ENCODE data around the gene GSC. TPM values are rescaled to one million over a fixed set of nuclear protein-coding genes. Genes with fewer than 3 reads are reported as not detected.

GSC gene
- total and polyA plus RNA-seq, 4 donors = 0.55 to 1.3 TPM; not detected in 2

DNA sequence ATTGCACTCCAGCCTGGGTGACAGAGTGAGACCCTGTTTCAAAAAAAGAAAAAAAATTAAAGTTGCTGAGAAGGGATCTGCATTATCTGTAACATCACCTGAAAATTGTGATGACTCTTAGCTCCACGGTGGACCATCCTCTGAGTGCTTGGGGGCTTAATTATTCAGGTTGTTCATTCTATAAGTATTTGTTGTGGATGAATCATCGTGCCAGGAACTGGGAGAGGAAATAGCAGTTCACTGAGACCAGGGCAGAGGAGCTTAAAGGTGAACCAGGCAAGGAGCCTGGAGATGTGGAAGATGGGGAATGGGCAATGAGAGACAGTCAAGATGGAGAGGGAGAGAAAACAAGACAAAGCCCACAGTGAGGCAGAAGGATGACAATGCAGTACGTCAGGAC, 25.5 kb upstream of the GSC start:
- intact Hi-C loops (cut with DNase I) = no loop called here
- Histone ChIP-seq H3K27me3 (ENCODE audit: control insufficient read depth in 1 of 2, insufficient read depth in 2 of 2, low read length in 1 of 2) (no peaks in the 10 kb centered on the region), H3K27ac (ENCODE audit: low read depth in 1 of 2, low read length in 2 of 2) (no peak overlapping the region), H3K4me3 (ENCODE audit: low read length in 2 of 2) (no peak overlapping the region), H3K4me1 (ENCODE audit: control insufficient read depth in 1 of 2, insufficient read depth in 2 of 2, low read length in 2 of 2) (no peaks in the 10 kb centered on the region), H3K9me3 (ENCODE audit: control insufficient read depth, low read length) (no peaks in the 10 kb centered on the region), H3K36me3 (ENCODE audit: control insufficient read depth in 1 of 2, insufficient read depth in 2 of 2, low read length in 1 of 2) (no peaks in the 10 kb centered on the region)
- DNase-seq = no peak
- ATAC-seq (ENCODE audit: low FRiP score) = no peak
- 86 to 88% methylated on average over 3 of the region's 3 CpGs for WGBS, 2 donors

DNA sequence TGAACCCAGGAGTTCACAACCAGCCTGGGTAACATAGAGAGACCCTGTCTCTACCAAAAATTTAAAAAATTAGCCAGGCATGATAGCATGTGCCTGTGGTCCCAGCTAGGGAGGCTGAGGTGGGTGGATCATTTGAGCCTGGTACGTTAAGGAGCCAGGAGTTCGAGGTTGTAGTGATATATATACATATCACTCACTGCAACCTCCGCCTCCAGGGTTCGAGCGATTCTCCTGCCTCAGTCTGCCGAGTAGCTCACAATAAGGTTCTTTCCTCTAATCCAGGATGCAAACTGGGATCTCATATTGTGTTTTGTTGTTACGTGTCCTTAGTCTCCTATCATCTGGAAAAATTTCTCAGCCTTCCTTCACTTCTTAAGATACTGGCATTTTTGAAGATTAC, 24.0 kb upstream of the GSC start:
- no peaks in the 10 kb centered on the region for H3K4me1 ChIP-seq (ENCODE audit: control insufficient read depth in 1 of 2, insufficient read depth in 2 of 2, low read length in 2 of 2)
- peaks cover 3% of the 10 kb centered on the region for H3K9me3 ChIP-seq (ENCODE audit: control insufficient read depth, low read length)
- no peaks in the 10 kb centered on the region for H3K27me3 ChIP-seq (ENCODE audit: control insufficient read depth in 1 of 2, insufficient read depth in 2 of 2, low read length in 1 of 2)
- WGBS, 2 donors = 93 to 94% methylated on average over 7 of the region's 7 CpGs
- DNase-seq (no peak), ATAC-seq (ENCODE audit: low FRiP score) (no peak)
- H3K4me3 ChIP-seq (ENCODE audit: low read length in 2 of 2) = no peak overlapping the region
- no peak overlapping the region for H3K27ac ChIP-seq (ENCODE audit: low read depth in 1 of 2, low read length in 2 of 2)
- H3K36me3 ChIP-seq (ENCODE audit: control insufficient read depth in 1 of 2, insufficient read depth in 2 of 2, low read length in 1 of 2) = no peaks in the 10 kb centered on the region
- intact Hi-C loops (cut with DNase I) = no loop called here

DNA sequence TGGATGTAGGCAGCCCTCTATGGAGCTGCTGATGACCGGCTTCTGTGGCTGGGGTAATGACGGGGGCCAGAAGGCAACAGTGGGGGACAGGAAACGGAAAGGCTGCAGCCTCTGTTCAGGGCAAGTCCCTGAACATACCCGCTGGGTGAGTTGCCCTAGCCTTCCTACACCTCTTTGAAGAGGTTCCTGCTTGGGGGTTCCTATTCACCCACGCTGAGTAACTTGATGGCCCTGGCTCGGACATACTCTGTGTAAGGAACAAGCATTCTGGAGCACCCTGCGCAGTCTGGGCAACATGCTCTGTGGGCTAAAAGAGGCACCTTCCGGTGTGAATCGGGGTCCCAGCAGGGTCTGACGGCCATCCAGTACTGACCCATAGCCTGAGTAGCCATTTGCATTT, 17.7 kb upstream of the GSC start:
- H3K4me3 ChIP-seq (ENCODE audit: low read length in 2 of 2) = no peak overlapping the region

DNA sequence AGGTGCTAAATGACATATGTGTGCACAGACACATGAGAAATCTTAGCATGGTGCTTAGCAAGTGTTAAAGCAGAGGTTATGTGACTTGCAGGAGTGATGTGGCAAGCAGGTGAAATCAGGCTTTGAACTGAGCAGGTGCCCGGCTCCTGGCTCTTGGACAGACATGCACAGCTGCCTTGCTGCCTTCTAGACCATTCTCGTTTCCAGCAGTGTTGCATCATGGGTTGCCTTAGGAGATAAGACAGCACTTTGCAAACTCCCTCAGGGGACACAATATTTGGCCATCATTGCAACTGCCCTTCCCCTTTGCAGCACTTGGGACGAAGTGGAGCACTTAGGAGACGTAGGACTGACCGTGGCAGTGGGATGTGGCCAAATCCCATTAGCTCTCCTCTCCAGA, 17.2 kb upstream of the GSC start:
- Histone ChIP-seq H3K27ac (ENCODE audit: low read depth in 1 of 2, low read length in 2 of 2) (no peak overlapping the region), H3K36me3 (ENCODE audit: control insufficient read depth in 1 of 2, insufficient read depth in 2 of 2, low read length in 1 of 2) (no peaks in the 10 kb centered on the region), H3K4me1 (ENCODE audit: control insufficient read depth in 1 of 2, insufficient read depth in 2 of 2, low read length in 2 of 2) (no peaks in the 10 kb centered on the region), H3K27me3 (ENCODE audit: control insufficient read depth in 1 of 2, insufficient read depth in 2 of 2, low read length in 1 of 2) (no peaks in the 10 kb centered on the region), H3K9me3 (ENCODE audit: control insufficient read depth, low read length) (peaks cover 3% of the 10 kb centered on the region), H3K4me3 (ENCODE audit: low read length in 2 of 2) (no peak overlapping the region)
- intact Hi-C loops (cut with DNase I) = no loop called here
- ATAC-seq (ENCODE audit: low FRiP score) = no peak
- no peak for DNase-seq
- WGBS, 2 donors = 36 to 48% methylated on average over 5 of the region's 5 CpGs

More for the DNA sequence above, 17.7 kb upstream of the GSC start:
- Histone ChIP-seq H3K36me3 (ENCODE audit: control insufficient read depth in 1 of 2, insufficient read depth in 2 of 2, low read length in 1 of 2) (no peaks in the 10 kb centered on the region), H3K27me3 (ENCODE audit: control insufficient read depth in 1 of 2, insufficient read depth in 2 of 2, low read length in 1 of 2) (no peaks in the 10 kb centered on the region), H3K4me1 (ENCODE audit: control insufficient read depth in 1 of 2, insufficient read depth in 2 of 2, low read length in 2 of 2) (no peaks in the 10 kb centered on the region), H3K27ac (ENCODE audit: low read depth in 1 of 2, low read length in 2 of 2) (no peak overlapping the region), H3K9me3 (ENCODE audit: control insufficient read depth, low read length) (peaks cover 3% of the 10 kb centered on the region)
- 82 to 85% methylated on average over 10 of the region's 10 CpGs for WGBS, 2 donors
- intact Hi-C loops (cut with DNase I) = no loop called here
- no peak for ATAC-seq (ENCODE audit: low FRiP score)
- DNase-seq = no peak

DNA sequence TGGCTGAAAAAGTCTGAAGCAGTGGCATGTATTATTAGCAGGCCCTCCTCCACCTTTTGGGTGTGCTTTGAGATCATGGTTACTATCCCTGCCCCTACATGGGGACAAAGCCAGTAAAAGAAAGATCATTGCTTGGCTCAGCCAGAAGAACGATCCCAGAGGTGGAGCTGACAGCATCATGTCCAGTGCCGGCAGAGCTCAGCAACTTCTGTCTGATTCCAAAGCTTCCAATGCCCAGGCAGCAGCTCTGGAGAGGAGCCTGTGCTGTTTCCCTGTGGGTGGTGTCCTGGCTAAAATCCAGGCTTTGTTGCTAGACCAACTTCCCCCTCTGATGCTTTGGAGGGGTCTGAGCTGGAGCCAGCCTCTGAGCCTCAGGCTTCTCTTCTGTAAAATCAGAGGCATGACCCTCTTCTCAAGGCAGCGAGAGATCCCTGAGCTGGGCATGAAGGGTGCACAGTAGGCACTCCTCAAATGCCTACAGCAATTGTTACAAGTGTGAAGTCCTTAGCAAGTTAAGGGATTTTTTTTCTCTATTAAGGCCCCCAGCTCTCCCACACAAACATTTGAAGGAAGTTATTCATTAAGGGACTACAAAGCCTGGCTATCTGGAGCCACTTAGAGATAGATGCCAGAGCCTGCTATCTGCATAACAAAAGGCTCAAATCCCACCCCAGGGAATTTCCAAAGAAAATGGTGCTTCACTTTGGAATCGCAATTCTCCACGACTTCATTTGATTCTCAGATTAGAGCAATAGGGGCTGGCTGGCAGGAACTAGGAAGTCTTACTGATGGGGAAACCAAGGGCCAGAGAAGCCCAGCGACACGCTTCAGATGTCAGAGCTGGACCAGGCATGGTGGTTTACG, 10.9 kb upstream of the GSC start:
- Histone ChIP-seq H3K36me3 (ENCODE audit: control insufficient read depth in 1 of 2, insufficient read depth in 2 of 2, low read length in 1 of 2) (no peaks in the 10 kb centered on the region), H3K4me1 (ENCODE audit: control insufficient read depth in 1 of 2, insufficient read depth in 2 of 2, low read length in 2 of 2) (no peaks in the 10 kb centered on the region), H3K4me3 (ENCODE audit: low read length in 2 of 2) (no peak overlapping the region), H3K27me3 (ENCODE audit: control insufficient read depth in 1 of 2, insufficient read depth in 2 of 2, low read length in 1 of 2) (peaks cover 0 to under 1% of the 10 kb centered on the region in 2 donors), H3K9me3 (ENCODE audit: control insufficient read depth, low read length) (no peaks in the 10 kb centered on the region), H3K27ac (ENCODE audit: low read depth in 1 of 2, low read length in 2 of 2) (no peak overlapping the region)
- ATAC-seq (ENCODE audit: low FRiP score) (no peak), DNase-seq (no peak)
- intact Hi-C loops (cut with DNase I) = no loop called here
- 70 to 73% methylated on average over 8 of the region's 8 CpGs for WGBS, 2 donors

DNA sequence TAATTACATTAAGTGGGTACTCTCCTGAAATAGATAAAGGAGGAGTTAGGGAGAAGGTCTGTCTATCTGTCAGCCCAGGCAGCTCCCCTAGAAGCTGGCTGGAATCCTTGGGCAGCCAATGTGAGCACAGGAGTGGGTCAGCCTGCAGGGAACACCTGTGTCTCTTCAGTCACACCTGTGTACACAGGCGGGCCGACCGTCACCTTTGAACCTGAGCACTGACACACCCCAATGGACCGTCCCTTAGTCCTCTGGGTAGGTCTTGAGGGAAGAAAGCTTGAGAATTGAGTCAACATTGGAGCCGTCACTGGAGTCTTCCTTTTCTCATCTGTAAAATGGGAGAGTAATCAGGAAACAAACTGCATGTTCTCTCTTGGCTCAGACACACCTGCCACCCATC, 9.8 kb upstream of the GSC start:
- ATAC-seq (ENCODE audit: low FRiP score) (peak; percentile 36), DNase-seq (no peak)
- 86 to 97% methylated on average over 5 of the region's 5 CpGs for WGBS, 2 donors
- Histone ChIP-seq H3K9me3 (ENCODE audit: control insufficient read depth, low read length) (no peaks in the 10 kb centered on the region), H3K27me3 (ENCODE audit: control insufficient read depth in 1 of 2, insufficient read depth in 2 of 2, low read length in 1 of 2) (peaks cover 0 to 3% of the 10 kb centered on the region in 2 donors), H3K4me1 (ENCODE audit: control insufficient read depth in 1 of 2, insufficient read depth in 2 of 2, low read length in 2 of 2) (no peaks in the 10 kb centered on the region), H3K36me3 (ENCODE audit: control insufficient read depth in 1 of 2, insufficient read depth in 2 of 2, low read length in 1 of 2) (no peaks in the 10 kb centered on the region), H3K4me3 (ENCODE audit: low read length in 2 of 2) (no peak overlapping the region), H3K27ac (ENCODE audit: low read depth in 1 of 2, low read length in 2 of 2) (no peak overlapping the region)
- intact Hi-C loops (cut with DNase I) = no loop called here

DNA sequence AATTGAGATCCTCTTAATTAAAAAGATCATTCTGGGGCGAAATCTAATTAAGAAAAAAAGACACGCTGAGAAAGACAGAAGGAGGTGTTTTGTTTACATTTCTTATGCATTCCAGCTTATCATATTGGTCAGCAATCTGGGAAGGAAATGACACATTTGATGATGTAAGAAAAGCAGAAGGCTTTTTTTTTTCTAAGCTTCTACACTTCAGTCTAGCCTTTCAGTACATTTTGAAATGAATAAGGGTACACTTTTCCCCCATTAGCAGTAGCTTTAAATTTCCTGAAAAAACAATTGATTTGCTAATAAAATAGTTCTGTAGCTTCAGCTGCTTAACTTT, 5.9 kb upstream of the GSC start:
- Histone ChIP-seq H3K27me3 (ENCODE audit: control insufficient read depth in 1 of 2, insufficient read depth in 2 of 2, low read length in 1 of 2) (peaks cover 0 to 6% of the 10 kb centered on the region in 2 donors), H3K36me3 (ENCODE audit: control insufficient read depth in 1 of 2, insufficient read depth in 2 of 2, low read length in 1 of 2) (no peaks in the 10 kb centered on the region), H3K9me3 (ENCODE audit: control insufficient read depth, low read length) (no peaks in the 10 kb centered on the region), H3K4me1 (ENCODE audit: control insufficient read depth in 1 of 2, insufficient read depth in 2 of 2, low read length in 2 of 2) (no peaks in the 10 kb centered on the region), H3K4me3 (ENCODE audit: low read length in 2 of 2) (no peak overlapping the region), H3K27ac (ENCODE audit: low read depth in 1 of 2, low read length in 2 of 2) (no peak overlapping the region)
- intact Hi-C loops (cut with DNase I) = no loop called here
- WGBS, 2 donors = 18 to 26% methylated on average over 2 of the region's 2 CpGs
- ATAC-seq (ENCODE audit: low FRiP score) = no peak
- no peak for DNase-seq

DNA sequence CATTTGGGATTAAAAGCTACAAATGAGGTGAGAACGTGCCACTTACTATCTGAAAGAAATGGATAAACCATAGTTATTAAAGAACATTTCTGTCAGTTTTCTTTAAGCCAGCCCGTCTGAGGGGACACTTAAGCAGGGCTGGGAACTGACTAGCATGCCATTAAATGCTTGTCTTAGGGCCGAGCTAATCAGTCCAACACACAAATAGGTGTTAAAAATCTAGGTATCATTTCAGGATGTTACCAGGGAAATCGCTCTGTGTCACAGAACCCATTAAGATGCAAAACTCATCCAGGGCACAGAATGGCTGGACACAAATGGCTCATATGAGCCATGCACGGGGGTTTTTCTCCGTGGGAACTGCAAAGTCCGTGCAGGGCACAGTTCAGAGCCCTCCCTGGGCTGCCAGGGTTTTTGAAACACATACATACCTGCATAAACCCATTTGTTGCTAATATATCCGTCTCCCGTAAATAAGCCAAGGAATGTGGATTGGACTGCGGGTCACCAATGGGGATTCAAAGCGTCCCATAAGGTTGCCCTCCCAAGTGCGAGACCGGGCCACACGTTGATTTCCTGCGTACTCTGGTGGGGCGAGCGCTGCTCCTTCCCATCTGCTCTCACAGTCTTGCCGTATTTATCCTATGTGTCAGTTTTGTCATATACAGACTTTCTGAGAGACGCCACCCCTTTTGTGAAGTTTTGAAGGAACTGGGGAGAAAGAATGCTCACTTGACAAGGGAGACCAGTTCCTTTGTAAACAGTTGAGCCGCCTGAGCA, 5.4 kb upstream of the GSC start:
- ATAC-seq (ENCODE audit: low FRiP score) (no peak), DNase-seq (peak in 1 of 2 donors; percentile 10)
- Histone ChIP-seq H3K9me3 (ENCODE audit: control insufficient read depth, low read length) (no peaks in the 10 kb centered on the region), H3K36me3 (ENCODE audit: control insufficient read depth in 1 of 2, insufficient read depth in 2 of 2, low read length in 1 of 2) (no peaks in the 10 kb centered on the region), H3K27me3 (ENCODE audit: control insufficient read depth in 1 of 2, insufficient read depth in 2 of 2, low read length in 1 of 2) (peaks cover 0 to 6% of the 10 kb centered on the region in 2 donors), H3K4me1 (ENCODE audit: control insufficient read depth in 1 of 2, insufficient read depth in 2 of 2, low read length in 2 of 2) (no peaks in the 10 kb centered on the region), H3K27ac (ENCODE audit: low read depth in 1 of 2, low read length in 2 of 2) (no peak overlapping the region), H3K4me3 (ENCODE audit: low read length in 2 of 2) (no peak overlapping the region)
- WGBS, 2 donors = 27 to 32% methylated on average over 20 of the region's 20 CpGs
- intact Hi-C loops (cut with DNase I) = no loop called here
